Progenitor cell of endocrine pancreas (in vitro differentiated cells): ENCODE data around the gene AGPS. TPM values are rescaled to one million over a fixed set of nuclear protein-coding genes. Genes with fewer than 3 reads are reported as not detected.
"Not testable (repeated sequence)": the region's sequence is repeated elsewhere in the genome, so short reads cannot be mapped to it uniquely, and the experiment has no call there.

ENCODE experiments used
- DNase-seq: peaks from one replicate; pipeline ENCODE4 v3.0.0; 2021; ENCODE audit warnings: low spot score; ENCODE audit not compliant: unreplicated experiment
- H3K27ac Mint-ChIP-seq: 2 replicates; pipeline ENCODE4 v1.8.0; 2021; ENCODE audit warnings: mild to moderate bottlenecking, moderate library complexity, mixed read lengths
- H3K27me3 Mint-ChIP-seq: 2 replicates; pipeline ENCODE4 v1.8.0; 2021; ENCODE audit warnings: mixed read lengths
- H3K36me3 Mint-ChIP-seq: 2 replicates; pipeline ENCODE4 v1.8.0; 2022; ENCODE audit warnings: mixed read lengths; ENCODE audit not compliant: insufficient read depth
- H3K4me1 Mint-ChIP-seq: 2 replicates; pipeline ENCODE4 v1.8.0; 2021; ENCODE audit warnings: low read depth, mixed read lengths
- H3K4me3 Mint-ChIP-seq: 2 replicates; pipeline ENCODE4 v1.8.0; 2021; ENCODE audit warnings: low read depth, mild to moderate bottlenecking, moderate library complexity, mixed read lengths
- H3K9me3 Mint-ChIP-seq: 2 replicates; pipeline ENCODE4 v1.8.0; 2021; ENCODE audit warnings: low read depth, mixed read lengths
- total RNA-seq: library from RNA; stranded (reverse); gene quantifications from 2 replicates; pipeline ENCODE4 v1.2.1, GENCODE V29; 2021
- TF ChIP-seq, protein P1 (sequence below): fragments of 200-600 bp; sonication (generic); IDR thresholded peaks from one replicate; pipeline ENCODE4 v1.5.0; 2021; ENCODE audit warnings: antibody characterized with exemption, mild to moderate bottlenecking; ENCODE audit not compliant: unreplicated experiment

Gene AGPS
- total RNA-seq, 1 donor from 2014 or later = 69.2 TPM

- Mint-ChIP-seq H3K4me1 (peaks cover under 1% of the 10 kb centered on the region), H3K27me3 (no peaks in the 10 kb centered on the region), H3K36me3 (peaks cover 67% of the 10 kb centered on the region), H3K27ac (no peak overlapping the region), H3K4me3 (no peak overlapping the region), H3K9me3 (peaks cover 54% of the 10 kb centered on the region)
- TF ChIP-seq, protein P1, sequence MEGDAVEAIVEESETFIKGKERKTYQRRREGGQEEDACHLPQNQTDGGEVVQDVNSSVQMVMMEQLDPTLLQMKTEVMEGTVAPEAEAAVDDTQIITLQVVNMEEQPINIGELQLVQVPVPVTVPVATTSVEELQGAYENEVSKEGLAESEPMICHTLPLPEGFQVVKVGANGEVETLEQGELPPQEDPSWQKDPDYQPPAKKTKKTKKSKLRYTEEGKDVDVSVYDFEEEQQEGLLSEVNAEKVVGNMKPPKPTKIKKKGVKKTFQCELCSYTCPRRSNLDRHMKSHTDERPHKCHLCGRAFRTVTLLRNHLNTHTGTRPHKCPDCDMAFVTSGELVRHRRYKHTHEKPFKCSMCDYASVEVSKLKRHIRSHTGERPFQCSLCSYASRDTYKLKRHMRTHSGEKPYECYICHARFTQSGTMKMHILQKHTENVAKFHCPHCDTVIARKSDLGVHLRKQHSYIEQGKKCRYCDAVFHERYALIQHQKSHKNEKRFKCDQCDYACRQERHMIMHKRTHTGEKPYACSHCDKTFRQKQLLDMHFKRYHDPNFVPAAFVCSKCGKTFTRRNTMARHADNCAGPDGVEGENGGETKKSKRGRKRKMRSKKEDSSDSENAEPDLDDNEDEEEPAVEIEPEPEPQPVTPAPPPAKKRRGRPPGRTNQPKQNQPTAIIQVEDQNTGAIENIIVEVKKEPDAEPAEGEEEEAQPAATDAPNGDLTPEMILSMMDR = no peak
- DNase-seq = no peak
Observed at GRCh38 chr2:177427316-177427715, 34.7 kb downstream of the AGPS start.

DNA sequence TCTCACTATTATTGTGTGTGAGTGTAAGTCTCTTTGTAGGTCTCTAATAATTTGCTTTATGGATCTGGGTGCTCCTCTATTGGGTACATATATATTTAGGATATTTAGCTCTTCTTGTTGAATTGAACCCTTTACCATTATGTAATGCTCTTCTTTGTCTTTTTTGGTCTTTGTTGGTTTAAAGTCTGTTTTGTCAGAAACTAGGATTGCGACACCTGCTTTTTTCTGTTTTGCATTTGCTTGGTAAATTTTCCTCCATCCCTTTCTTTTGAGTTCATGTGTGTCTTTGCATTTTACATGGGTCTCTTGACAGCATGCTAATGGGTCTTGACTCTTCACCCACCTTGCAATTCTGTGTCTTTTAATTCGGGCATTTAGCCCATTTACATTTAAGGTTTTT is 35.4 kb downstream of the AGPS start:
- peaks cover 60% of the 10 kb centered on the region for H3K9me3 Mint-ChIP-seq
- not testable (repeated sequence) for H3K27me3 Mint-ChIP-seq, DNase-seq, H3K27ac Mint-ChIP-seq, H3K4me3 Mint-ChIP-seq, H3K4me1 Mint-ChIP-seq
- H3K36me3 Mint-ChIP-seq = peaks cover 73% of the 10 kb centered on the region

DNA sequence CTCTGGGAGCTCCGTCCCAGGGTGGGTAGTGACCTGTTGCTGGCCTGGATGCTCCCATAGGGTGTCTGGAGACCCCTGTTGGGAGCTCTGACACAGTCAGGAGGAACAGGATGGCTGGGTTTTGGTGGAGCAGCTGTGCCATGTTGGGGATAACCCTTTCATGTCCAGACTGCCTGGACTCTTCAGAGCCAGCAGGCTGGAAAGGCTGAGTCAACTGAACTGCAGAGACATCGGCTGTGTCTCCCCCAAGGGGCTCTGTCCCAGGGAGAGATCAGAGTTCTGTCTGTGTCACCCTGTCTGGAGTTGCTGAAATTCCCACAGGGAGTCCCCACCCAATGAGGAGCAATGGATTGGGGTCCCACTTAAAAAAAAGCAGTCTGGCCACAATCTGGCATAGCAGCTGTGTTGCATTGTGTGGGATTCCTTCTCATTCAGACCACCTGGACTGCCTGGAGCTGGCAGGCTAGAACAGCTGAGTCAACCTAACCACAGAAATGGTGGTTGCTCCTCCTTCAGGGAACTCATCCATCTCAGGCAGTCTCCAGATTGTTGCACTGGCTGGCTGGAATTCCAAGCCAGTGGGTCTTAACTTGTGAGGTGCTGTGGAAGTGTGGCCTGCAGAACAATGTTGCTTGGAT is 37.2 kb downstream of the AGPS start:
- Mint-ChIP-seq H3K4me1 (no peaks in the 10 kb centered on the region), H3K36me3 (peaks cover 76% of the 10 kb centered on the region), H3K9me3 (peaks cover 70% of the 10 kb centered on the region), H3K27me3 (no peaks in the 10 kb centered on the region), H3K4me3 (no peak overlapping the region), H3K27ac (no peak overlapping the region)
- DNase-seq = no peak
- TF ChIP-seq, protein P1 = no peak

DNA sequence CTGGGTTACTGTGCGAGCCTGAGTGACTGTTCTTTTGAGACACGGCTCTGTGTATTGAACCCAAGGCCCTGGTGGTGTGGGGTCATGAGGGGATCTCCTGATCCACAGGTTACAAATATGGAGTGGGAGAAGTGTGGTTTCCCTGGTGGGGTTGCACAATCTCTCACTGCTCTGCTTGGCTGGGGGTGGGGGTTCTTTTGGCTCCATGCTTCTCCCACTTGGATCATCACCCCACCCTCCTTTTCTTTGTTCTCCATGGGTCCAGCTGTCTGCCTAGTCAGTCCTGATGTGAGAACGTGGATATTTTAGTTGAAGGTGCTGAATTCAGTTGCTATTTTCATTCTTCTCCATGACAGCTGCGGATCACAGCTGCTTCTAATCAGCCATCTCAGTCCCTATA is 37.8 kb downstream of the AGPS start:
- no peak overlapping the region for H3K4me3 Mint-ChIP-seq
- no peak overlapping the region for H3K27ac Mint-ChIP-seq
- no peaks in the 10 kb centered on the region for H3K4me1 Mint-ChIP-seq
- DNase-seq = no peak
- TF ChIP-seq, protein P1 = no peak
- peaks cover 67% of the 10 kb centered on the region for H3K9me3 Mint-ChIP-seq
- H3K36me3 Mint-ChIP-seq = peaks cover 75% of the 10 kb centered on the region
- H3K27me3 Mint-ChIP-seq = no peaks in the 10 kb centered on the region

DNA sequence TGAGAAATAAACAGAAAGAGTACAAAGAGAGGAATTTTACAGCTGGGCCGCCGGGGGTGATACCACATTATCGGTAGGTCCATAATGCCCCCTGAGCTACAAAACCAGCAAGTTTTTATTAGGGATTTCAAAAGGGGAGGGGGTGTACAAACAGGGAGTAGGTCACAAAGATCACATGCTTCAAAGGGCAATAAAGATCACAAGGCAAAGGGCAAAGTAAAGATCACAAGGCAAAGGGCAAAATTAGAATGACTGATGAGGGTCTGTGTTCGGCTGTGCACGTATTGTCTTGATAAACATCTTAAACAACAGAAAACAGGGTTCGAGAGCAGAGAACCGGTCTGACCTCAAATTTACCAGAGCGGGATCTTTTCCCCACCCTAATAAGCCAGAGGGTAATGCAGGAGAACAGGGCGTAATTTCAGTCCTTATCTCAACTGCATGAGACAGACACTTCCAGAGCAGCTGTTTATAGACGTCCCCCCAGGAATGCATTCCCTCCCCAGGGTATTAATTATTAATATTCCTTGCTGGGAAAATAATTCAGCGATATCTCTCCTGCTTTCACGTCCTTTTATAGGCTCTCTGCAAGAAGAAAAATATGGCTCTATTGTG is 38.6 kb downstream of the AGPS start:
- not testable (repeated sequence) for H3K4me1 Mint-ChIP-seq, DNase-seq, H3K27me3 Mint-ChIP-seq, H3K27ac Mint-ChIP-seq, H3K4me3 Mint-ChIP-seq
- Mint-ChIP-seq H3K9me3 (peaks cover 60% of the 10 kb centered on the region), H3K36me3 (peaks cover 67% of the 10 kb centered on the region)

GRCh38 chr2:177432703-177433102 is 40.1 kb downstream of the AGPS start:
- Mint-ChIP-seq H3K9me3 (peaks cover 46% of the 10 kb centered on the region), H3K4me3 (no peak overlapping the region), H3K27me3 (no peaks in the 10 kb centered on the region), H3K27ac (no peak overlapping the region), H3K4me1 (no peaks in the 10 kb centered on the region), H3K36me3 (peaks cover 55% of the 10 kb centered on the region)
- TF ChIP-seq, protein P1 = no peak
- DNase-seq = no peak
